ENCODE measurements around the gene ICE1.
"Not testable (repeated sequence)": the region's sequence is repeated elsewhere in the genome, so short reads cannot be mapped to it uniquely, and the experiment has no call there.

Gene ICE1

DNA sequence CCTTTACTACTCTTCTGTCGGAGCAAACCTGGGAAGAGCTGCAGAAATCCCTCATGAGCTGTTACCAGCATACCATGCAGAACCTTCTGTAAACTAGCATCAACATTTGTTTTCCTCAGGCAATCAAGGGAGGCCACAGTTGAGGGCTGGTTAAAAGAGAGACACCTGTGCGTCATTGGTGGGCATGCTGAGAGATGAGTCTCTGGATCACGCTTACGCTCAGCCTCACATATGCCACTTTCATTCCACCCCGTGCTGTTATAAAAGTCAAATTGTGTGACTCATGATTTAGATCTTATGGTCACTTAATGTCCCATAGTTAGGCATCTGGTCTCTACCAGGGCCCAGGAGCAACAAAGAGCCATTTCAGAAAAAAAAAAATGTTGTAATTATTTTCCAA is 18.1 kb upstream of the ICE1 start:
- DNase-seq (ENCODE audit: low read depth in 2 of 2) = no peak

GRCh38 chr5:5405441-5405840 is 17.0 kb upstream of the ICE1 start:
- no peak for DNase-seq (ENCODE audit: low read depth in 2 of 2)

DNA sequence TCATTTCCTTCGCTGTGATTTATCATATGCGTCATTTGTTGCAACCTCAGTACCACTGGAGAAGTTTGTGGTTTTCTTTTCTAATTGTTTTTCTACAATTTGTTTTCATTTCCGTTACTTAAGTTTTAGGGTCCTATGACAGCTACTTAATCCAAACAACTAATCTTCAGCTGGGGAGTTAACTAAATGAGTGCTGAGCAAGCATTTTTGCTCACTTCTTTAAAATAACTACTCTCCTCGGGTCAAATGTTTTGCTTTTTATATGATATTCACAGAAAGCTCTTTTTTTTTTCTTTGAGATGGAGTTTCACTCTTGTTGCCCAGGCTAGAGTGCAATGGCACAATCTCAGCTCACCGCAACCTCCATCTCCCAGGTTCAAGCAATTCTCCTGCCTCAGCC is 14.6 kb upstream of the ICE1 start:
- no peak for DNase-seq (ENCODE audit: low read depth in 2 of 2)

- no peak for DNase-seq (ENCODE audit: low read depth in 2 of 2)
Measured at GRCh38 chr5:5409151-5409810, 13.2 kb upstream of the ICE1 start.

DNA sequence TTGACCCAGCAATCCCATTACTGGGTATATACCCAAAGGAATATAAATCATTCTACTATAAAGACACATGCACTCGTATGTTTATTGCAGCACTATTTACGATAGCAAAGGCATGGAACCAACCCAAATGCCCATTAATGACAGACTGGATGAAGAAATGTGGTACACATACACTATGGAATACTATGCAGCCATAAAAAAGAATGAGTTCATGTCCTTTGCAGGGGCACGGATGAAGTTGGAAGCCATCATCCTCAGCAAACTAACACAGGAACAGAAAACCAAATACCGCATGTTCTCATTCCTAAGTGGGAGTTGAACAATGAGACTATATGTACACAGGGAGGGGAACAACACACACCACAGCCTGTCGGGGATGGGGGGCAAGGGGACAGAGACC is 8.6 kb upstream of the ICE1 start:
- DNase-seq (ENCODE audit: low read depth in 2 of 2) = not testable (repeated sequence)

DNA sequence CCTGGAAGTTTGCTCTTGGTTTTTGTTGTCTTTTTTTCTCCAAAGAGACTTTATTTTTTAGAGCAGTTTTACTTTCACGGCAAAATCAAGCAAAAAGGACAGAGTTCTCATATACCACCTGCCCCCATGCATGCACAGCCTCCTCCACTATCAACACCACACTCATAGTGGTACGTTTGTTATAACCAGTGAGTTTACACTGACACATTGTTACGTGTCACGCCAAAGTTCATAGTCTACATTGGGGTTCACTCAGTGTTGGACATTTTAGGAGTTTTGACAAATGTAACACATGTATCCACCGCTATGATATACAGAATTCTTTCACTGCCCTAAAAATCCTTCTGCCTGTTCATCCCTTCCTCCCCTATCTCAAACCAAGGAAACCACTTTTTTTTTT is 7.5 kb upstream of the ICE1 start:
- DNase-seq (ENCODE audit: low read depth in 2 of 2) = no peak

DNA sequence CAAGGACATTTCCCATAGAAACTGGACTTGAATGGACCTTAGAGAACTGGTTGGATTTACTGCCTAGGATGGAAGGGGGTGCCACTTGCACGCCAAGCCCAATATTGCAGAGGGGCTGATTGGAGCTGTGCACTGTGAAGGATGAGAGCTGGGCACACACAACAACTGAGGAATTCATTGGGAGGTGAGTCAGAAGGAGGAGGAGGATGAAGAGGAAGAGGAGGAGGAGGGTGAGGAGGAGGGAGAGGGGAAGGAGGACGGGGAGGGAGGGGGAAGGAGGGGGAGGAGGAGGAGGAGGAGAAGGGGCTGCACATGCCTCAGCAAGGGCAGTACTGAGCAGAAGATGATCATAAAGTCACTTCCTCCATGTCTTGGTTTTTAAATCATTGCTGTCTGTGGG is 5.7 kb upstream of the ICE1 start:
- DNase-seq (ENCODE audit: low read depth in 2 of 2) = no peak

DNA sequence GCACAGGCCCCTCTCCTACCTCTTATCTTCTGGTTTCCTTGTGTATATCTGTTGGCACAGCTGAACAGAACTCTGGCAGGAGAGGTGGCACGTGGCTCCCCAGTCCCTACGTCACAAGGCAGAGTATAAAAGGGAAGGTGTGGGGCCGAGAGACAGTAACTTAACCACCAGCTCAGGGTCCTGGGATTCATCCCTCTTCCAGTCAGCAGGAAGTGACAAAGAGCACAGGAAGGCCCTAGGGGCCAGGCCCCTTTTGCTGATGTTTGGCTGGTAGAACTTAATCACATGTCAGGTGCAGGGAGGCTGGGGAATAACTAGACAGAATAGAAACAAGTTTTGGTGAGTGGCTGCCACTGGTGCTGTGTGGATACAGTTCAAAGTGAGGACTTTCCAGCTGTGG is 4.5 kb upstream of the ICE1 start:
- no peak for DNase-seq (ENCODE audit: low read depth in 2 of 2)

DNA sequence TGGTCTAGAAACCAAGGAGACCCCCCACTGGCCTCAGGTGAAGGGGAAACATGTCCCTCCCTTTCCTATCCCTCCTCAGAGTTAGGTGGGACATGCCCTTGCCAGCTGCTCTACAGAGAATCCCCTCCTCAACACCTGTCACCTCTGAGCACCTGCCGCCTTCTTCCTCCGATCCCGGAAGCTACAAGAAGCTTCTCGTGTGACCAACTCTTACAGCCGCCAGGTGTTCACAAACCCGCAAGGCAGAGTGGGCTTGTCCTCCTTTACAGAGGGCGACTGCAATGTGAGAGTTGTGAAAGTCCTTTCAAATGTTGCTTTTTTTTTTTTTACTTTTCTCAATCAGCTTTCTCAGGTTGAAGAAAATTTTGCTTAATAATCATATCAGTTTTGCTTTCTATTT is 3.7 kb upstream of the ICE1 start:
- no peak for DNase-seq (ENCODE audit: low read depth in 2 of 2)

GRCh38 chr5:5419291-5420210 is 2.9 kb upstream of the ICE1 start:
- no peak for DNase-seq (ENCODE audit: low read depth in 2 of 2)

GRCh38 chr5:5420251-5420650 is 2.2 kb upstream of the ICE1 start:
- no peak for DNase-seq (ENCODE audit: low read depth in 2 of 2)

GRCh38 chr5:5421149-5421960 is 1.1 kb upstream of the ICE1 start:
- DNase-seq (ENCODE audit: low read depth in 2 of 2) = peak in 1 of 2 donors; percentile 5

GRCh38 chr5:5422819-5423515 is 490 bp downstream of the ICE1 start:
- peak in 1 of 2 donors; percentile 2 for DNase-seq (ENCODE audit: low read depth in 2 of 2)

DNA sequence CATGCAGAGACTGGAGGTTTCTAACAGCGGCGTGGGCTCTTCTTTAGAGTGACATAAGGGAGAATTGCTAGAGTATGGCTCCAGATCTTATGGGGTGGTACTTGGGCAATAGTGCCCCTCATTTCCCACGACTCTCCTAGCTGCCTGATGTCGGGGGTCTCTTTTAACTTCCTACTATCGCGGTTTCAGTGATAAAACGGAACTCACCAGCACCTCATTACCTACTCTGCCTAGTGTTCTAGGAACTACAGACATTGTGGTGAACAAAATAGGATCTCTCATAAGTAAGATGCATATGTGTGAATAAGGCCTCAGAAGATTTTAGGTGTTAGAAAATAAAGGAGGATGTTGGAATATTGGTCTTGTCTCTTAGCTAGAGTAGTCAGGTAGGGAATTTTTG is 1.1 kb downstream of the ICE1 start:
- no peak for DNase-seq (ENCODE audit: low read depth in 2 of 2)

DNA sequence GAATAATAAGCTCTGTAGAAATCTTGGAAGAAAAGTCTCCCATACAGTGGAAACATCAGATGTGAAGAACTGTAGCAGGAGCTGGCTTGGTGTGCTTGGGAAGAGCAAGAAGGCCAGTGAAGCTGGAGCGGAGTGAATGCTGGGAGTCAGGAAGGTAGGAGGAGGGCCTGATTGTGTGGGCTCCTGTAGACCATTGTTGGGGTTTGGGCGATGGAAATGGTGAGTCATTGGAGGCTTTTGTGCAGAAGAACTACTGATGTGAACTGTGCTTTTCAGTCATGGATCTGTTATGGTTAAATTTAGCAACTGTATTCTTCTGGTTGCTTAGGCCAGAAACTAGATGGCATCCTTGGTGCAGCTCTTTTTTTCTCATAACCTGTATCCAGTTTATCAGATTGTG is 2.3 kb downstream of the ICE1 start:
- DNase-seq (ENCODE audit: low read depth in 2 of 2) = peak in 1 of 2 donors; percentile 6

DNA sequence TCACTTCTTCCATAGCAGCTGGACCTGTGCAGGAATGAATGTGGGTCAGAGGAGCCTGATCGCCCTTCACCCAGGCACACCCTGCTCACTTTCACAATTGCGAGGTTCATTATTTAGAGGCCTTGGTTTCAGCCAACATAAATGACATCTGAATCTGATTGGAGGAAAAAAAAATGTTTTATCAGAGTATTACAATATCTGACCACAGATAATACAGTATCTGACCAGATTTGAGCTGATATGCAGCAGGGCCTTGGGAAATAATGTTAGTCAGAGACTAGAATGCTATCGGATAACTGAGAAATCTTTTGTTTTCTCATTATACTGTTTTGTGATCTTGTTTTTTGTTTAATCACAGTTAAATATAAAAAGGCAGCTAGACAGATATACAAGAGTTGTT is 7.7 kb downstream of the ICE1 start:
- no peak for DNase-seq (ENCODE audit: low read depth in 2 of 2)

- DNase-seq (ENCODE audit: low read depth in 2 of 2) = no peak
Measured at GRCh38 chr5:5432020-5432707, 9.7 kb downstream of the ICE1 start.

GRCh38 chr5:5436203-5436760 is 13.8 kb downstream of the ICE1 start:
- DNase-seq (ENCODE audit: low read depth in 2 of 2) = no peak

GRCh38 chr5:5437227-5438172 is 15.0 kb downstream of the ICE1 start:
- no peak for DNase-seq (ENCODE audit: low read depth in 2 of 2)

DNA sequence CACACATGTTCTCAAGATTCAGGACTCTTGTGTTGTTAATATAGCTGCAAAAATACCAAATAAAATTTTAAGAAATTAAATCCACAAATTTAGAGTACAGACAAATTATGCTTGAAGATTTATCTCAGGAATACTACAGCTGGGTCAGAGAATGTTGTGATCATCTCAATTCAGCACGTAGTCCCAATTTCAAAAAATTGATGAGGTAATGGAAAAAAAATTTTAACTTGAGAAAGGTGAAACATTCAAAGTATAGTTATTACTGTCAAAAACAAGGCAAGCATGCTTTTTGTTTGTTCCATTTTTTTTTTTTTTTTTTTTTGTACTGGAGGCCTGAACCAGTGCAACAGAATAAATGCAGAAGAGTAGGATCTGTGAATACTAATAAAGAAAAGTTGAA is 29.4 kb downstream of the ICE1 start:
- no peak for DNase-seq (ENCODE audit: low read depth in 2 of 2)

All from stimulated activated CD4-positive, alpha-beta T cell treated with anti-CD3 and anti-CD28 coated beads, Interleukin-1b, Interleukin-23, amount 100 ng/mL, for 4 hours (primary cell).